GM06990 (cell line): ENCODE data around the gene BBS9.
"Not testable (repeated sequence)": the region's sequence is repeated elsewhere in the genome, so short reads cannot be mapped to it uniquely, and the experiment has no call there.

Source experiments
- DNase-seq: peaks from one replicate; pipeline ENCODE4 v3.0.0-alpha.2; 2011; ENCODE audit not compliant: insufficient read length; ENCODE audit errors: extremely low read depth
- H3K27me3 ChIP-seq: replicated peaks from 2 replicates; pipeline ENCODE4 v1.6.0; 2011; ENCODE audit warnings: low read length; ENCODE audit not compliant: control insufficient read depth, insufficient read depth
- H3K36me3 ChIP-seq: 2 replicates; pipeline ENCODE4 v1.5.1; 2011; ENCODE audit warnings: low read length; ENCODE audit not compliant: control insufficient read depth, insufficient read depth
- H3K4me3 ChIP-seq: replicated peaks from 2 replicates; pipeline ENCODE4 v1.5.1; 2011; ENCODE audit warnings: low read depth, mild to moderate bottlenecking, control low read depth, low read length
- CTCF ChIP-seq: IDR thresholded peaks from 2 replicates; pipeline ENCODE4 v1.5.1; 2011; ENCODE audit warnings: low read length, control low read depth, mild to moderate bottlenecking, inconsistent platforms; ENCODE audit not compliant: insufficient read depth, poor library complexity, severe bottlenecking

The BBS9 gene

DNA sequence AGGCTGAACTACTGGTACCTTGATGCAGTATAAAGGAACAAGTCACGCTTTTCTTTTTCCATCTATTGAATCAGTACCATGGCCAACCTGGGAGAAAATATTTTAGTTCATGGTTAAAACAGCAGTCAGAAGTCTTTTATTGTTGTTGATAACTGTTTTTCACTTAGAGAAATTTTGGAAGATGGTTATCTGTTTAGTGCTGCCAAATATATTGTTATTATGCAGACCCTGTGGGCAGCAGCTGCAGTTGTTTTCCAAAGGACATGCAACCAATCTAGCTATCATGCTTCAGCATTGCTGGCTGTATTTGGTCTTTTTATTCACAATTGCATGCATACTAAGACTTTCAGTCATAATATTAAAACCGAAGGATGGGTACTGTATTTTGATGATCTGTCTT is 169.5 kb downstream of the BBS9 start:
- Histone ChIP-seq H3K36me3 (no peaks in the 10 kb centered on the region), H3K27me3 (no peaks in the 10 kb centered on the region), H3K4me3 (no peak overlapping the region)
- no peak for DNase-seq
- no peak for TF ChIP-seq CTCF

DNA sequence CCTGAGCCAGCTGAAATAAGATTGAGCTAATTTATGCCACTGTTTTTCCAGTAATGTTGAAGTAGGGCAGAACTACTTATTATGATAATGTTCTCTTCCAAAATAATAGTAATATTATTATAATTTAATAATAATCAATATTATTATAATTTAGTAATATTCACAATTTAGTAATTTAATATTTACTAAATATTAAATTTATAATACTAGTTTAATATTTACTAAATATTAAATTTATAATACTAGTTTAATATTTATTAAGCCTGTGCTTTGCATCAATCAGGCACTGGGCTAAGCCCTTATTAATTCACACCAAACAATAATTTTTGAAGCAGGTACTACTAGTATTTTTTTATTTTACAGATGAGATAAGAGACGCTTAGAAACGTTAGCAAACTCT is 170.1 kb downstream of the BBS9 start:
- DNase-seq = no peak
- TF ChIP-seq CTCF = no peak
- Histone ChIP-seq H3K4me3 (no peak overlapping the region), H3K27me3 (no peaks in the 10 kb centered on the region), H3K36me3 (no peaks in the 10 kb centered on the region)

- TF ChIP-seq CTCF = no peak
- H3K4me3 ChIP-seq = no peak overlapping the region
- DNase-seq = no peak
- H3K36me3 ChIP-seq = no peaks in the 10 kb centered on the region
- no peaks in the 10 kb centered on the region for H3K27me3 ChIP-seq
Observed at GRCh38 chr7:33300131-33300530, 170.8 kb downstream of the BBS9 start.

- no peak for TF ChIP-seq CTCF
- Histone ChIP-seq H3K36me3 (no peaks in the 10 kb centered on the region), H3K27me3 (no peaks in the 10 kb centered on the region), H3K4me3 (no peak overlapping the region)
- DNase-seq = no peak
Observed at GRCh38 chr7:33300742-33301141, 171.4 kb downstream of the BBS9 start.

DNA sequence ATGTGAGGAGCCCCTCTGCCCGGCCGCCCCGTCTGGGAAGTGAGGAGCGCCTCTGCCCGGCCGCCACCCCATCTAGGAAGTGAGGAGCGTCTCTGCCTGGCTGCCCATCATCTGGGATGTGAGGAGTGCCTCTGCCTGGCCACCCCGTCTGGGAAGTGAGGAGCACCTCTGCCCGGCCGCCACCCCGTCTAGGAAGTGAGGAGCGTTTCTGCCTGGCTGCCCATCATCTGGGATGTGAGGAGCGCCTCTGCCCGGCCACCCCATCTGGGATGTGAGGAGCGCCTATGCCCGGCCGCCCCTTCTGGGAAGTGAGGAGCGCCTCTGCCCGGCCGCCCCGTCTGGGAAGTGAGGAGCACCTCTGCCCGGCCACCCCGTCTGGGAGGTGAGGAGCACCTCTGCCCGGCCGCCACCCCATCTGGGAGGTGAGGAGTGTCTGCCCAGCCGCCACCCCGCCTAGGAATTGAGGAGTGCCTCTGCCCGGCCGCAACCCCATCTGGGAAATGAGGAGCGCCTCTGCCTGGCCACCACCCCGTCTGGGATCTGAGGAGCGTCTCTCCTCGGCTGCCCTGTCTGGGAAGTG is 174.7 kb downstream of the BBS9 start:
- not testable (repeated sequence) for H3K36me3 ChIP-seq, H3K4me3 ChIP-seq, H3K27me3 ChIP-seq, DNase-seq

- no peak for DNase-seq
- H3K4me3 ChIP-seq = no peak overlapping the region
- H3K36me3 ChIP-seq = no peaks in the 10 kb centered on the region
- H3K27me3 ChIP-seq = no peaks in the 10 kb centered on the region
- TF ChIP-seq CTCF = no peak
Observed at GRCh38 chr7:33307205-33307604, 177.8 kb downstream of the BBS9 start.
